HepG2 (cell line): ENCODE data around the gene ACTN4. TPM values are rescaled to one million over a fixed set of nuclear protein-coding genes. Genes with fewer than 3 reads are reported as not detected.

Experiments used
- ARID2 ChIP-seq: sonication (generic); formaldehyde crosslinking; IDR thresholded peaks from 2 replicates; pipeline ENCODE4 v1.8.1; 2022; ENCODE audit warnings: mild to moderate bottlenecking, missing genetic modification reagents, borderline replicate concordance
- ARID4A ChIP-seq: sonication (generic); formaldehyde crosslinking; IDR thresholded peaks from 2 replicates; pipeline ENCODE4 v1.5.0; 2020; ENCODE audit warnings: mild to moderate bottlenecking, missing genetic modification reagents, borderline replicate concordance
- BRD4 ChIP-seq: sonication (generic); formaldehyde crosslinking; IDR thresholded peaks from 2 replicates; pipeline ENCODE4 v1.4.0; 2020; ENCODE audit warnings: missing genetic modification reagents
- EP300 ChIP-seq, 3 experiments: sonication (generic) in 1 of 3; formaldehyde crosslinking in 1 of 3; IDR thresholded peaks; 2 replicates each; pipeline versions ENCODE4 v1.5.1 to v1.6.1; 2011 to 2020; ENCODE audit warnings: low read depth in 2 of 3, low read length in 2 of 3, borderline replicate concordance in 1 of 3, improper control_type of control experiment in 1 of 3, mild to moderate bottlenecking in 1 of 3, missing genetic modification reagents in 1 of 3, moderate library complexity in 1 of 3
- HNF4A ChIP-seq: sonication (generic); formaldehyde crosslinking; IDR thresholded peaks from 2 replicates; pipeline ENCODE4 v1.4.0; 2020; ENCODE audit warnings: missing genetic modification reagents
- MAZ ChIP-seq, 2 experiments: sonication (generic) in 1 of 2; formaldehyde crosslinking in 1 of 2; IDR thresholded peaks; 2 replicates each; pipeline versions ENCODE4 v1.5.0 to v1.6.1; 2012 to 2020; ENCODE audit warnings: low read depth in 2 of 2, mild to moderate bottlenecking in 2 of 2, borderline replicate concordance in 1 of 2, improper control_type of control experiment in 1 of 2, low read length in 1 of 2, missing genetic modification reagents in 1 of 2, moderate library complexity in 1 of 2
- MXD4 ChIP-seq: IDR thresholded peaks from 2 replicates; pipeline ENCODE4 v1.6.1; 2016; ENCODE audit warnings: mild to moderate bottlenecking, missing biosample characterization, missing genetic modification reagents
- NCOA1 ChIP-seq: sonication (generic); formaldehyde crosslinking; IDR thresholded peaks from 2 replicates; pipeline ENCODE4 v1.9.0; 2021; ENCODE audit warnings: missing genetic modification reagents
- REPIN1 ChIP-seq: sonication (generic); formaldehyde crosslinking; IDR thresholded peaks from 2 replicates; pipeline ENCODE4 v1.8.0; 2022; ENCODE audit warnings: missing genetic modification reagents, low read depth, mild to moderate bottlenecking, borderline replicate concordance
- SAP130 ChIP-seq: IDR thresholded peaks from 2 replicates; pipeline ENCODE4 v1.6.1; 2016; ENCODE audit warnings: low read depth
- SMAD3 ChIP-seq: sonication (generic); formaldehyde crosslinking; IDR thresholded peaks from 2 replicates; pipeline ENCODE4 v1.4.0; 2020; ENCODE audit warnings: missing genetic modification reagents
- ZMAT3 ChIP-seq: sonication (generic); formaldehyde crosslinking; conservative IDR thresholded peaks from 2 replicates; pipeline ENCODE4 v1.7.0; 2021; ENCODE audit warnings: missing genetic modification reagents
- ZNF124 ChIP-seq: sonication (generic); formaldehyde crosslinking; IDR thresholded peaks from 2 replicates; pipeline ENCODE4 v1.4.0; 2020; ENCODE audit warnings: missing genetic modification reagents
- ZNF331 ChIP-seq: sonication (generic); formaldehyde crosslinking; IDR thresholded peaks from 2 replicates; pipeline ENCODE4 v1.4.0; 2020; ENCODE audit warnings: missing genetic modification reagents
- ZNF503 ChIP-seq: sonication (generic); formaldehyde crosslinking; IDR thresholded peaks from 2 replicates; pipeline ENCODE4 v1.4.0; 2020; ENCODE audit warnings: missing genetic modification reagents
- ZNF556 ChIP-seq: sonication (generic); formaldehyde crosslinking; IDR thresholded peaks from 2 replicates; pipeline ENCODE4 v1.4.0; 2020; ENCODE audit warnings: mild to moderate bottlenecking, missing genetic modification reagents, borderline replicate concordance
- ZNF589 ChIP-seq: sonication (generic); formaldehyde crosslinking; conservative IDR thresholded peaks from 2 replicates; pipeline ENCODE4 v1.8.0; 2022; ENCODE audit warnings: mild to moderate bottlenecking, moderate library complexity, missing genetic modification reagents
- ZNF691 ChIP-seq: sonication (generic); formaldehyde crosslinking; IDR thresholded peaks from 2 replicates; pipeline ENCODE4 v1.4.0; 2020; ENCODE audit warnings: missing genetic modification reagents, low read depth, mild to moderate bottlenecking, borderline replicate concordance
- ZNF737 ChIP-seq: sonication (generic); formaldehyde crosslinking; IDR thresholded peaks from 2 replicates; pipeline ENCODE4 v1.5.0; 2020; ENCODE audit warnings: missing genetic modification reagents, mild to moderate bottlenecking, borderline replicate concordance
- ZNF891 ChIP-seq: sonication (generic); formaldehyde crosslinking; IDR thresholded peaks from 2 replicates; pipeline ENCODE4 v1.5.0; 2020; ENCODE audit warnings: mild to moderate bottlenecking, missing genetic modification reagents
- polyA plus RNA-seq, 8 experiments: library from polyadenylated mRNA; depleted of rRNA in 3 of 8; stranded (reverse) in 7 of 8; unstranded in 1 of 8; fragments of >200 nt; fragmentation: Illumina TruSeq in 4 of 8; extraction: Trizol in 4 of 8; gene quantifications; 2 replicates each; pipeline versions ENCODE4 v1.2.1 to v1.2.3, GENCODE V29; 2011 to 2016; ENCODE audit warnings: low read depth in 4 of 8, missing spikeins in 1 of 8, mixed read lengths in 1 of 8; ENCODE audit not compliant: insufficient read depth in 1 of 8
- total RNA-seq, 5 experiments: library from RNA; depleted of rRNA; stranded (reverse); fragments of >200 nt; fragmentation: Illumina TruSeq; extraction: Trizol; gene quantifications; 2 replicates each; pipeline ENCODE4 v1.2.3, GENCODE V29; 2016; ENCODE audit warnings: low read depth in 1 of 5

Gene ACTN4
- total and polyA plus RNA-seq, 2 of the 13 experiments (the other 11 are each of a cell fraction or from before 2014, with no cell fraction given), result 171 to 192 TPM

- TF ChIP-seq ZNF556, result 0 out of 2 replicates have a peak, but pooled peaks have one; percentile 43
- TF ChIP-seq SMAD3 (CRISPR knock-in tag), result peak; percentile 61; the same call in 1 of the 2 replicates
- peak; percentile 62 for TF ChIP-seq ARID4A (CRISPR knock-in tag)
- no peak for TF ChIP-seq ZNF589 (CRISPR knock-in tag)
- peak; percentile 88 for TF ChIP-seq SAP130 (CRISPR knock-in tag)
- 0 out of 2 replicates have a peak, but pooled peaks have one; percentile 44 for TF ChIP-seq MAZ (IDR thresholded peaks at IDR 0.05; ENCODE audit: borderline replicate concordance, low read depth, low read length)
- no peak for TF ChIP-seq MAZ (CRISPR knock-in tag; IDR thresholded peaks at IDR 0.05; ENCODE audit: low read depth)
- peak; percentile 96 for TF ChIP-seq HNF4A (CRISPR knock-in tag)
- TF ChIP-seq ZMAT3 (CRISPR knock-in tag), result no peak
- TF ChIP-seq NCOA1, result peak; percentile 43; the same call in 1 of the 2 replicates
- peak; percentile 51; the same call in 1 of the 2 replicates for TF ChIP-seq ARID2 (CRISPR knock-in tag)
- TF ChIP-seq BRD4 (CRISPR knock-in tag), result peak; percentile 56; the same call in 1 of the 2 replicates
- TF ChIP-seq ZNF331 (CRISPR knock-in tag), result 0 out of 2 replicates have a peak, but pooled peaks have one; percentile 31
- TF ChIP-seq ZNF891, result 0 out of 2 replicates have a peak, but pooled peaks have one; percentile 14
- no peak for TF ChIP-seq ZNF737 (CRISPR knock-in tag)
- peak; percentile 28; the same call in 1 of the 2 replicates for TF ChIP-seq REPIN1
- TF ChIP-seq ZNF691, result 0 out of 2 replicates have a peak, but pooled peaks have one; percentile 48
- peak; percentile 35 to 82; a peak in 3 of 4 replicates for TF ChIP-seq EP300 (IDR thresholded peaks at IDR 0.05; ENCODE audit: low read depth in 2 of 2, low read length in 2 of 2)
- TF ChIP-seq EP300 (CRISPR knock-in tag; IDR thresholded peaks at IDR 0.05; ENCODE audit: borderline replicate concordance), result peak; percentile 46; the same call in 1 of the 2 replicates
- TF ChIP-seq ZNF503 (CRISPR knock-in tag), result peak; percentile 62; the same call in 1 of the 2 replicates
- TF ChIP-seq MXD4 (CRISPR knock-in tag), result 0 out of 2 replicates have a peak, but pooled peaks have one; percentile 31
- TF ChIP-seq ZNF124, result 0 out of 2 replicates have a peak, but pooled peaks have one; percentile 28
These were observed 2.1 kb downstream of the ACTN4 start (continued) for GRCh38 chr19:38649305-38650171.
